NCI-H2107 treated with DMSO at 0.1 percent for 48 hours (cell line): ENCODE data around the gene FIZ1.
"Not testable (repeated sequence)": the region's sequence is repeated elsewhere in the genome, so short reads cannot be mapped to it uniquely, and the experiment has no call there.

Experiments
- DNase-seq: peaks from one replicate; lab custom pipeline; 2025; ENCODE audit not compliant: unreplicated experiment; lab: John Stamatoyannopoulos, UW

The FIZ1 gene

DNA sequence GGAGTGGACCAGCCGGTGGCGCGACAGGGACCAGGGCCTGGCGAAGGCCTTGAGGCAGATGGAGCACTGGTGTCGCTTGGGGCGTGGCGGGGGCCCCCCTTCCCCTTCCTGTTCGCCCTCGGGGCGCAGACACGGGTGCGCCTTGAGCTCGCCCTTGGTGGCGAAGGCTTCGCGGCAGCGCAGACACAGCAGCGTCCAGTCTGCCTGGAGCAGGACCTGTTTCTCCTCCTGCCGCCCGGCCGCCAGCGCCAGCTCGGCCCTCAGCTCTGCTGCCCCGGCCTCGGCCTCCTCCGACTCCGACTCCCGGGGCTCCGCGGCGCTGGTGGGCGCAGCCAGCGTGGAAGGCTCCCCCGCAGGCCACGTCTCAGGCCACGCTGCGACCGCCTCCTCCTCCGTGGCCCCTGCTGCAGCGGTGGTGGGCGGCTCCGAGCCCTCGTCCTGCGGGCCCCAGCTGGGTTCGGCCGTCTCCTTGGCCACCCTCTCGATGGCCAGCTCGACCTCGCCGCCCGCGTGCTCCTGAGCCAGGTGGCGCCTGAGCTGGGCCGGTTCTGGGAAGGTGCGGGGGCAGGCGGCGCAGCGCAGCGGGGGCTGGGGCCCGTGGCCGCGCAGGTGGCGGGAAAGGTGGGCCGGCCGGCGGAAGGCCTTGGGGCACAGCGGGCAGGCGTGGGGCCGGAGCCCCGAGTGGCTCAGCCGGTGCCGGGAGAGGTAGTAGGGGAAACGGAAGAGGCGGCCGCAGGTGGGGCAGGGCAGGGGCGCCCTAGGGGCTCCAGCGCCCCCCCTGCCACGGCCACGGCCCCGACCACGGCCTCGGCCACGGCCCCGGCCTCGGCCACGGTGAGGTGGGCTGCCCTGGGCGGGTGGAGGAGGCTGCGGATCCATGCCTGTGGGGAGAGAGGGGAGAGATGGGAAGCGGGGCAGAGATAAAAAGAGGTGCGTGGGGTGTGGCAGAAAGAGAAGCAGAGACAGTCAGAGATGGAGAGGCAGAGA lies 20.3 kb downstream of the FIZ1 start:
- DNase-seq, result no peak

- DNase-seq, result no peak
These were observed 21.1 kb downstream of the FIZ1 start for GRCh38 chr19:55578031-55578760.

- DNase-seq, result no peak
These were observed 22.6 kb downstream of the FIZ1 start for GRCh38 chr19:55576746-55577145.

- not testable (repeated sequence) for DNase-seq
These were observed 25.4 kb downstream of the FIZ1 start for GRCh38 chr19:55573929-55574328.

DNA sequence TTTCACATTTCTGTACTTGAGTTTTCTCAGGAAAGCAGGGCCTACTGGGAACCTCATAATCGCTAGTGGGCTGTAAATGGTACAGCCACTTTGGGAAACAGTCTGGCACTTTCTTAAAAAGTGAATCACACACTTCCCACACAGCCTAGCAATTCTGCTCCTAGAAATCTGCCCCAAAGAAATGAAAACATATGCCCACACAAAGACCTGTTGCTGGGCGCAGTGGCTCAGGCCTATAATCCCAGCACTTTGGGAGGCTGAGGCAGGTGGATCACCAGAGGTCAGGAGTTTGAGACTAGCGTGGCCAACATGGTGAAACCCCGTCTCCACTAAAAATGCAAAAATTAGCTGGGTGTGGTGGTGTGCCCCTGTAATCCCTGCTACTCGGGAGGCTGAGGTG lies 29.8 kb downstream of the FIZ1 start:
- DNase-seq, result not testable (repeated sequence)

DNA sequence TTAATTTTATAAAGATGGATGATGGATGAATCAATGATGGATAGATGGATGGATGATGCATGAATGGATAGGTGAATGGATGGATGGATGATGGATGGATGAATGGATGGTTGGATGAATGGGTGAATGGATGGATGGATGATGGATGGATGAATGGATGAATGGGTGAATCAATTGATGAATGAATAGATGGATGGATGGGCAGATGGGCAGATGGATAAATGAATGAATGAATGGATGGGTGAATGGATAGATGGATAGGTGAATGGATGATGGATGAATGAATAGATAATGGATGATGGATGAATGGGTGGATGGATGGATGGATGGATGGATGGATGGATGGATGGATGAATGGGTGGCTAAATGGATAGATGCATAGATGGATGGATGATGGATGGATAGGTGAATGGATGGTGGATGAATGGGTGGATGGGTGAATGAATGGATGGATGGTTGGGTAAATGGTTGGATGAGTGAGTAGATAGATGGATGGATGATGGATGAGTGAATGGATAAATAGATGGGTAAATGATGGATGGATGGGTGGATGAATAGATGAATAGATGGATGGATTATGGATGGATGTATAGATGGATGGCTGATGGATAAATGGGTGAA lies 31.5 kb downstream of the FIZ1 start:
- DNase-seq, result no peak

DNA sequence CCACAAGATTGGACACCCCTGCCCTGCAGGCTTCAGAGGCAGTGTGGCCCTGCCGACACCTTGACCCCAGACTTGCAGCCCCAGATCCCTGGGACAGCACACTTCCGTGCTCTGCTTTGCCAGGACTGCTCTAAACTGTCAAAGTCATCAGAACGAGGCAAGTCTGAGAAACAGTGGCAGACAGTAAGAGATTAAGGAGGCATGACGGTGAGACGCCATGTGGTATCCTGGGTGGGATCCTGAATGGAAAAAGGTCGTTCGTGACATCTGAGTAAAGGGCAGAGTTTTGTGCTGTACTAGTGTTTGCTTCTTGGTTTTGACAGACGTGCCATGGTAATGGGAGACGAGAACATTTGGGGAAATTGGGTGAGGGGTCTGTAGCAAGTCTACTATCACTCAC lies 32.5 kb downstream of the FIZ1 start:
- DNase-seq, result no peak

DNA sequence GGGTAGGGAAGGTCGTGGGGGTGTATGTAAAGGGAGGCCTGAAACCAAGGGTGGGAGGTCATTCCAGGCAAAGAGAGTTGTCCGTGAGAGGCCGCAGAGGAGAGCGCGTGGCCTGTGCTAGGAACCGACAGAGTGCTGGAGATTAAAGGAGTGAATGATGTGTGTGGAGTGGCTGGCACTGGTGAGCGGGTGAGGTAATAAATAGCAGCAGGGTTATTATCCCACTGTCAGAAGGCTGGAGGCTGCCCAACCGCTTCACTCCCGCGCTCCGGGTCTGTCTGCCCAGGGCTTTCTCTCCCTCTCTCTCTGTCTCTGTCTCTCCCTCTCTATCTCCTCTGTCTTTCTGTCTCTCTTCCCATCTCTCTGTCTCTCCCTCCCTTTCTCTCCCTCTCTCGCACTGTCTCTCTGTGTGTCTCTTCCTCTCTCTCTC lies 36.0 kb downstream of the FIZ1 start:
- DNase-seq, result peak; percentile 3

GRCh38 chr19:55559684-55560083 lies 39.6 kb downstream of the FIZ1 start:
- DNase-seq, result no peak

- peak; percentile 2 for DNase-seq
These were observed 44.6 kb downstream of the FIZ1 start for GRCh38 chr19:55554741-55555152.

DNA sequence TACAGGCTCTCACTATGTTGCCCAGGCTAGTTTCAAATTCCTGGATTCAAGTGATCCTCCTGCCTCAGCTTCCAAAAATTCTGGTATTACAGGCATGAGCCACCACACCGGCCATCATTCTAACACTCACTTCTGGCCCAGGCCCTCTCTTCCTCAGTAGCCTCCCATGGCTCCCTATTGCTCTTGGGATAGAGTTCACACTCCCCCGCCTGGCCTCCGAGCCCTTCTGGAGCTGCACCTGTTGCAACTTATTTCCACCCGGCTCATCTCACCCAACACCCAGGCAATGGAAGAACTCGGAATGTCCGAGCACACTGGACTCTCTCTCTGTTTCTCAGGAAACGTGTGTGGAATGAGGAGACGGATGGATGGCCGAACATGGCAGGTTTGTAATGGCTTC lies 45.0 kb downstream of the FIZ1 start:
- DNase-seq, result no peak

DNA sequence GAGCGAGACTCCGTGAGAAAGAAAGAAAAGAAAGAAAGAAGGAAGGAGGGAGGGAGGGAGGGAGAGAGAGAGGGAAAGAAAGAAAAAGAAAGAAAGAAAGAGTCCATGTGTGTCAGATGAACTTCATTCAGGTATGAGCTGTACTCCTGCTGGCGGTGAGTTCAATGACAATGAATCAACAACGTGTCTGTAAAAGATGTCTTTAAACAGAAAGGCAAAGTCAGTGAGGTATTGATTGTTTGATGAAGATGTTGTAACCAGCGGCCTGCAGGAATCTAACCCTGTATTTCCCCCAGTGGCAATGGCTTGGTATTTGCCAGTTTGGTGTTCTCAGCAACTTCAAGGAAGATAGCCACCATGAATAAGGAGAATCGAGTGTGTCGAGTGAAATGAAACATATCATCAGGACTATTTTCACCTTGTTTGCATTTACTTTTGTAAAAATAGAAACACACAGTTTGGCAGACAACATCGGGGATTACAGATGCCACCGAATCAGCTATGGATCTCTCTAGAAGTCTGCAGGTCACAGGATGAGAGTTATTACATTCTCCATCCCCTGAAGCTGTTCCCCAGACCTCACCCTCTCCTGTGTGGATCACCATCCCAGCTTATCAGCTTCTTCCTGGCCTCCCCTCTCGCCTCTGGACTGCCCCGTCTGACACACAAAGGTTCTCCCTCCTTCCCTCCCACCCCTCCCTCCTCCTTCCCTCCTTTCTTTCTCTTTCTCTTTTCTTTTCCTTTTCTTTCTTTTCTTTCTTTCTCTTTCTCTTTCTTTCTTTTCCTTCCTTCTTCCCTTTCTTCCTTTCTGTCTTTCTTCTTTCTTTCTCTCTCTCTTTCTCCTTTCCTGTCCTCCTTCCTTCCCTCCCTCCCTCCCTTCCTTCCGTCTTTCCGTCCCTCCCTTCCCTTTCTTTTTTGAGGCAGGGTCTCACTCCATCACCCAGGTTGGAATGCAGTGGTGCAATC lies 45.8 kb downstream of the FIZ1 start:
- DNase-seq, result no peak

DNA sequence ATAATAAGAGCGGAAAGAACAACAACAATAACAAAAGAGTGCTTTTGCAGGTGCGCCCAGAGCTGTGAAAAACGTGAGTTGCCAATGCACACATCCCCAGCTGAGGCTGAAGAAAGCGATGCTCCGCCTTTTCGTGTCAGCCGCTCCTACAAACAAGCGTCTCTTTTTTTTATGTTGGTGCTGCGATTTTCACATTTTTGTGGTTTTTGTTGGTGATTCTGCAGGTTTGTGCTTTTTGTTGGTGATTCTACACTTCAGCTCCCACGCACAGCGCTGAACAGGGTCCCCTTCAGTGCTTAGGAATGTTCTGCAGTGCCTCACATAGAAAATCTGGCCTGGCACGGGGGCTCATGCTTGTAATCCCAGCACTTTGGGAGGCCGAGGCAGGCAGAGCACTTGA lies 46.7 kb downstream of the FIZ1 start:
- DNase-seq, result no peak

DNA sequence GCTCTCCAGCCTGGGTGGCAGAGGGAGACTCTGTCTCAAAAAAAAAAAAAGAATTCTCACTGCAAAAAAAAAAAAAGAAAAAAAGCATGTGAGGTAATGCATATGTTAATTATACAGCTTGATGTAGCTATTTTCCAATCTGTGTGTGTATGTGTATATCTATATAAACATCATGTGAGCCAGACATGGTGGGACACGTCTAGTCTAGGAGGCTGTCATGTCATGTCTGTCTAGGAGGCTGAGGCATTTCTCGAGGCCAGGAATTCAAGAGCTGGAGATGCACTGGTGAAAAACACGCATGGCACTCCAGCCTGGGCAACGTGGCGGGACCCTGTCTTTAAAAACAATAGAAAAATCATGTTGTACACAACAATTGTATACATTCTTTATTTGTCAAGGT lies 47.1 kb downstream of the FIZ1 start:
- DNase-seq, result no peak

DNA sequence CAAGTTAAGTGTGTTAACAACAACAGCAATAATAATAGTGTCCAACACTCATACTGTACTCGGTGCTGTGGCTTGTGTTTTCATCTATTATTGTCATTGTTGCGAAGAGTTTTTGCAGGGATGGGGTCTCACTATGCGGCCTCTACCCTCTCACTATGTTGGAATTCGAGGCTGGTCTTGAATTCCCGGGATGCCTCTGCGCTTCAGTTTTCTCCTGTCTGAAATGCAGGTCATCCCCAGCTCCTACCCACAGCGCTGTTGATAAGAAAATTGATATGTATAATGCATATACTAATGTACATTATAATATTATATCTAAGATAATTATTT lies 49.0 kb downstream of the FIZ1 start:
- DNase-seq, result no peak

DNA sequence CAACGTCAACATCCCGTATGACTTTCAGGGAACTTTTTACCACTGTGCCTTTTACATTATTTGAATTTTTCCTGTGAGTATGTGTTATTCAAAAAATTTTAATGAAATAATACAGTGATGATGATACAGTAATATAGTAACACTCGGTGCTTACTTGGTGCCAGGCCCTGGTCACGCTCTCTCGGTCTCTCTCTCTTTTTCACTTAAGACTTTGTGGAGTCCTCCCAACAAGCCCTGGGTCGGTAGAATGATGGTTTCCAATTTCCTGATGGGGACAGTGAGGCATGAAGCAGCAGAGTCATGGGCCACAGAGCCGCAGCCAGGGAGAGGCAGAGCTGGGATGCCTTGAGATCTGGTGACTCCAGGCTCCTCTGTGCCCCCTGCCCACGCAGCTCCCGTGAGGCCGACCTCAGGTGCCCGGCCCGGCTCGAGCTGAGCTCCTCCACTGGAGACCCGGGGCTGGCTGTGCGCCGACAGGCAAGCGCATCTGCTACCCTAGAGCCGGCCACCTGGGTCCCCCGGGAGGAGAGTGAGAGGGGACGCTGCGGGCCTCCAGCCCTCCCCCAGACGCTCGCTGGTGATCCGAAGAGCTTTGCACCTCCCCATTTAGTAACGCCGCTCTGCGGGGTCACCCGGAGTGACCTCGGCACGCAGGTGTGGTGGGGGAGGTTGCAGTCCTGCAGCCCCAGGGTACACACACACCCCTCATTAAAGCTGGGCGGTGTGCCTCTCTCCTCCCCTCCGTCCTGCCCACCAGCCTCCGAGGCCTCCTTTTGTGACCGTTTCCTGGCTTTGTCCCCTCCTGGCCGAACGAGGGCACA lies 49.6 kb downstream of the FIZ1 start:
- DNase-seq, result peak; percentile 46

- DNase-seq, result no peak
These were observed 52.3 kb downstream of the FIZ1 start for GRCh38 chr19:55546822-55547614.

GRCh38 chr19:55546011-55546410 lies 53.3 kb downstream of the FIZ1 start:
- no peak for DNase-seq

GRCh38 chr19:55545443-55545842 lies 53.9 kb downstream of the FIZ1 start, which contains the start of gene SBK3:
TSS of gene SBK3 (minus strand) at chr19:55545543. CDS start at chr19:55545543, 0 bp downstream.
- DNase-seq, result no peak
